ENCODE results near the gene SLC2A10.

- TF ChIP-seq CTCF (IDR thresholded peaks at IDR 0.05) (no peak), POLR2AphosphoS5 (IDR thresholded peaks at IDR 0.05; ENCODE audit: low read depth, low read length) (no peak), TCF7L2 (IDR thresholded peaks at IDR 0.05; ENCODE audit: low read depth, low read length) (no peak), REST (IDR thresholded peaks at IDR 0.05; ENCODE audit: insufficient read depth in 1 of 2, low read depth in 2 of 2, low read length in 1 of 2) (no peak)
Observed at GRCh38 chr20:46682063-46682821, 27.2 kb upstream of the SLC2A10 start.

All from Panc1 (cell line).